Measurements from ENCODE around the gene KRT26. TPM values are rescaled to one million over a fixed set of nuclear protein-coding genes. Genes with fewer than 3 reads are reported as not detected.
"Not testable (repeated sequence)": the region's sequence is repeated elsewhere in the genome, so short reads cannot be mapped to it uniquely, and the experiment has no call there.

KRT26 gene
- total and polyA plus RNA-seq, 2 donors (not counting 1 experiment from before 2014, with no cell fraction given), result not detected

- 93% methylated on average over 12 of the region's 14 CpGs for WGBS (ENCODE audit: insufficient coverage)
These were observed 20.9 kb downstream of the KRT26 start for GRCh38 chr17:40751065-40751464.

GRCh38 chr17:40750391-40750790 is 21.6 kb downstream of the KRT26 start:
- intact Hi-C loops (cut with micrococcal nuclease), result no loop called here
- H3K27ac Mint-ChIP-seq, result no peak overlapping the region
- H3K27ac ChIP-seq (ENCODE audit: low read length in 2 of 2), result no peak overlapping the region
- WGBS (ENCODE audit: insufficient coverage), result 93% methylated on average over 2 of the region's 6 CpGs
- no peak overlapping the region for H3K4me3 Mint-ChIP-seq
- no peak overlapping the region for H3K9ac ChIP-seq (ENCODE audit: low read length)
- no peaks in the 10 kb centered on the region for H3K79me2 ChIP-seq (ENCODE audit: control insufficient read depth, insufficient read depth, low read length)
- H3K4me1 ChIP-seq (ENCODE audit: control insufficient read depth in 2 of 2, insufficient read depth in 2 of 2, low read length in 2 of 2), result no peaks in the 10 kb centered on the region
- H3K4me3 ChIP-seq (ENCODE audit: control extremely low read depth in 1 of 5, extremely low read depth in 1 of 5, insufficient read depth in 1 of 5, low read depth in 2 of 5, low read length in 4 of 5), result no peak overlapping the region
- ATAC-seq (ENCODE audit: low read depth), result no peak
- H4K20me1 ChIP-seq (ENCODE audit: control insufficient read depth, insufficient read depth, low read length, poor library complexity, severe bottlenecking), result no peaks in the 10 kb centered on the region
- peaks cover 0 to 3% (median 0%) of the 10 kb centered on the region in 3 donors for H3K9me3 ChIP-seq (ENCODE audit: control extremely low read depth in 1 of 3, control insufficient read depth in 2 of 3, insufficient read depth in 1 of 3, low read length in 2 of 3)
- POLR2A ChIA-PET, result no interaction called here
- no peak overlapping the region for H3K4me2 ChIP-seq (replicated peaks; ENCODE audit: low read depth, low read length, poor library complexity, severe bottlenecking)
- no peaks in the 10 kb centered on the region for H3K4me1 Mint-ChIP-seq
- H3K27me3 ChIP-seq (replicated peaks in 1 of 4; ENCODE audit: control extremely low read depth in 1 of 4, control insufficient read depth in 3 of 4, insufficient read depth in 4 of 4, low read length in 3 of 4), result peaks cover 0 to 25% (median 12%) of the 10 kb centered on the region in 4 experiments
- CTCF ChIA-PET, result interaction anchor here (0.6 kb wide), 1 partner anchor 39 kb away, joined by 3 read pairs; no protein-coding TSS in a partner anchor
- no peak overlapping the region for H2AFZ ChIP-seq (ENCODE audit: insufficient read depth, low read depth, low read length, poor library complexity, severe bottlenecking)
- DNase-seq, result no peak
- no peak for TF ChIP-seq EZH2 (IDR thresholded peaks at IDR 0.05; ENCODE audit: borderline replicate concordance, insufficient read depth, low read depth, low read length, poor library complexity, severe bottlenecking)
- TF ChIP-seq CTCF (IDR thresholded peaks at IDR 0.05), result no peak
- H3K36me3 ChIP-seq (replicated peaks in 1 of 2; ENCODE audit: control extremely low read depth in 1 of 2, control insufficient read depth in 1 of 2, extremely low read depth in 1 of 2, insufficient read depth in 2 of 2, low read length in 1 of 2), result no peaks in the 10 kb centered on the region
- peaks cover 55% of the 10 kb centered on the region for H3K27me3 Mint-ChIP-seq
- H3K9me3 Mint-ChIP-seq (ENCODE audit: insufficient read depth), result no peaks in the 10 kb centered on the region

More at GRCh38 chr17:40751065-40751464, 20.9 kb downstream of the KRT26 start:
- Histone ChIP-seq H3K4me3 (ENCODE audit: control extremely low read depth in 1 of 5, extremely low read depth in 1 of 5, insufficient read depth in 1 of 5, low read depth in 2 of 5, low read length in 4 of 5) (no peak overlapping the region), H3K4me1 (ENCODE audit: control insufficient read depth in 2 of 2, insufficient read depth in 2 of 2, low read length in 2 of 2) (no peaks in the 10 kb centered on the region), H3K9ac (ENCODE audit: low read length) (no peak overlapping the region), H3K4me2 (replicated peaks; ENCODE audit: low read depth, low read length, poor library complexity, severe bottlenecking) (no peak overlapping the region), H3K27ac (ENCODE audit: low read length in 2 of 2) (no peak overlapping the region), H4K20me1 (ENCODE audit: control insufficient read depth, insufficient read depth, low read length, poor library complexity, severe bottlenecking) (no peaks in the 10 kb centered on the region), H3K36me3 (replicated peaks in 1 of 2; ENCODE audit: control extremely low read depth in 1 of 2, control insufficient read depth in 1 of 2, extremely low read depth in 1 of 2, insufficient read depth in 2 of 2, low read length in 1 of 2) (no peaks in the 10 kb centered on the region), H3K9me3 (ENCODE audit: control extremely low read depth in 1 of 3, control insufficient read depth in 2 of 3, insufficient read depth in 1 of 3, low read length in 2 of 3) (peaks cover 0 to 3% (median 0%) of the 10 kb centered on the region in 3 donors), H2AFZ (ENCODE audit: insufficient read depth, low read depth, low read length, poor library complexity, severe bottlenecking) (no peak overlapping the region), H3K79me2 (ENCODE audit: control insufficient read depth, insufficient read depth, low read length) (no peaks in the 10 kb centered on the region), H3K27me3 (replicated peaks in 1 of 4; ENCODE audit: control extremely low read depth in 1 of 4, control insufficient read depth in 3 of 4, insufficient read depth in 4 of 4, low read length in 3 of 4) (peaks cover 0 to 20% (median 10%) of the 10 kb centered on the region in 4 experiments)
- DNase-seq, result no peak
- no peak overlapping the region for H3K27ac Mint-ChIP-seq
- intact Hi-C loops (cut with micrococcal nuclease), result no loop called here
- H3K9me3 Mint-ChIP-seq (ENCODE audit: insufficient read depth), result no peaks in the 10 kb centered on the region
- ChIA-PET CTCF (no interaction called here), POLR2A (no interaction called here)
- TF ChIP-seq CTCF (IDR thresholded peaks at IDR 0.05) (no peak), EZH2 (IDR thresholded peaks at IDR 0.05; ENCODE audit: borderline replicate concordance, insufficient read depth, low read depth, low read length, poor library complexity, severe bottlenecking) (no peak)
- ATAC-seq (ENCODE audit: low read depth), result no peak
- peaks cover 55% of the 10 kb centered on the region for H3K27me3 Mint-ChIP-seq
- no peak overlapping the region for H3K4me3 Mint-ChIP-seq
- no peaks in the 10 kb centered on the region for H3K4me1 Mint-ChIP-seq

GRCh38 chr17:40748666-40749065 is 23.3 kb downstream of the KRT26 start:
- CTCF ChIA-PET; H3K4me1 Mint-ChIP-seq; H3K9ac ChIP-seq (ENCODE audit: low read length); H3K4me3 Mint-ChIP-seq; H3K36me3 ChIP-seq (replicated peaks in 1 of 2; ENCODE audit: control extremely low read depth in 1 of 2, control insufficient read depth in 1 of 2, extremely low read depth in 1 of 2, insufficient read depth in 2 of 2, low read length in 1 of 2); H3K27ac ChIP-seq (ENCODE audit: low read length in 2 of 2); H3K27ac Mint-ChIP-seq; H4K20me1 ChIP-seq (ENCODE audit: control insufficient read depth, insufficient read depth, low read length, poor library complexity, severe bottlenecking); intact Hi-C loops (cut with micrococcal nuclease); H3K9me3 Mint-ChIP-seq (ENCODE audit: insufficient read depth); ATAC-seq (ENCODE audit: low read depth); H3K4me2 ChIP-seq (replicated peaks; ENCODE audit: low read depth, low read length, poor library complexity, severe bottlenecking); H3K4me3 ChIP-seq (ENCODE audit: control extremely low read depth in 1 of 5, extremely low read depth in 1 of 5, insufficient read depth in 1 of 5, low read depth in 2 of 5, low read length in 4 of 5); H3K4me1 ChIP-seq (ENCODE audit: control insufficient read depth in 2 of 2, insufficient read depth in 2 of 2, low read length in 2 of 2); POLR2A ChIA-PET; H3K79me2 ChIP-seq (ENCODE audit: control insufficient read depth, insufficient read depth, low read length); DNase-seq; H3K9me3 ChIP-seq (ENCODE audit: control extremely low read depth in 1 of 3, control insufficient read depth in 2 of 3, insufficient read depth in 1 of 3, low read length in 2 of 3); H2AFZ ChIP-seq (ENCODE audit: insufficient read depth, low read depth, low read length, poor library complexity, severe bottlenecking): not testable (repeated sequence)
- H3K27me3 ChIP-seq (replicated peaks in 1 of 4; ENCODE audit: control extremely low read depth in 1 of 4, control insufficient read depth in 3 of 4, insufficient read depth in 4 of 4, low read length in 3 of 4), result peaks cover 0 to 27% (median 12%) of the 10 kb centered on the region in 4 experiments
- H3K27me3 Mint-ChIP-seq, result peaks cover 57% of the 10 kb centered on the region
- no CpG with 5 or more reads among the region's 1 CpG for WGBS (ENCODE audit: insufficient coverage)

All from B cell (primary cell).